ENCODE data around the gene IL1F10.

Gene IL1F10

GRCh38 chr2:113064281-113064680 is 3.5 kb upstream of the IL1F10 start:
- FAIRE-seq (no peak), DNase-seq (ENCODE audit: insufficient read length, low spot score) (no peak)
- TF ChIP-seq CTCF (IDR thresholded peaks at IDR 0.05; ENCODE audit: insufficient read depth, missing control alignments), result no peak

DNA sequence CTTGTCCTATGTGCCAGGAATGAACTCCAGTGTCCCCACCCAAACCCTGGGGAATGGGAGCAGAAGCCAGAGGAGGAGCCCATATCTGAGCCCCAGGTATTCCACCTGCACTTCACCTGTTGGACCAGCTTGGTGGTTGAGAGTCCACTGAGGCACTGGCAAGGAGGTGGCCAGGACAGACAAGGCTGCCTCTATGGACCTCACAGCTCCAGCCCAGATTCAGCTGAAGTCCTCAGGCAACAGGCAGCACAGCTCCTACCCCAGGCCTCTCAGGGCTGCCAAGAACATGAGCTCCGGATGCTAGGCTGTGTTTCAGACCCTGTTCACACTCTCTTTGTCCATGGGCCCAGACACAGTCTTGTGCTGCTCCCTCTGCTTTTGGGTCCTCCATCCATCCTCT is 2.9 kb upstream of the IL1F10 start:
- DNase-seq (ENCODE audit: insufficient read length, low spot score), result no peak
- no peak for FAIRE-seq
- no peak for TF ChIP-seq CTCF (IDR thresholded peaks at IDR 0.05; ENCODE audit: insufficient read depth, missing control alignments)

GRCh38 chr2:113068249-113068648 is 479 bp downstream of the IL1F10 start:
- FAIRE-seq (no peak), DNase-seq (ENCODE audit: insufficient read length, low spot score) (no peak)
- TF ChIP-seq CTCF (IDR thresholded peaks at IDR 0.05; ENCODE audit: insufficient read depth, missing control alignments), result no peak

- no peak for FAIRE-seq
- no peak for DNase-seq (ENCODE audit: insufficient read length, low spot score)
- no peak for TF ChIP-seq CTCF (IDR thresholded peaks at IDR 0.05; ENCODE audit: insufficient read depth, missing control alignments)
Measured at GRCh38 chr2:113068706-113069485, 1.1 kb downstream of the IL1F10 start.

GRCh38 chr2:113069676-113070605 is 2.2 kb downstream of the IL1F10 start:
- no peak for TF ChIP-seq CTCF (IDR thresholded peaks at IDR 0.05; ENCODE audit: insufficient read depth, missing control alignments)
- FAIRE-seq (no peak), DNase-seq (ENCODE audit: insufficient read length, low spot score) (no peak)

GRCh38 chr2:113070606-113070975 is 2.8 kb downstream of the IL1F10 start:
- DNase-seq (ENCODE audit: insufficient read length, low spot score) (no peak), FAIRE-seq (no peak)
- TF ChIP-seq CTCF (IDR thresholded peaks at IDR 0.05; ENCODE audit: insufficient read depth, missing control alignments), result no peak

All from D721Med (cell line).